Measurements from ENCODE around the gene BRSK2.

DNA sequence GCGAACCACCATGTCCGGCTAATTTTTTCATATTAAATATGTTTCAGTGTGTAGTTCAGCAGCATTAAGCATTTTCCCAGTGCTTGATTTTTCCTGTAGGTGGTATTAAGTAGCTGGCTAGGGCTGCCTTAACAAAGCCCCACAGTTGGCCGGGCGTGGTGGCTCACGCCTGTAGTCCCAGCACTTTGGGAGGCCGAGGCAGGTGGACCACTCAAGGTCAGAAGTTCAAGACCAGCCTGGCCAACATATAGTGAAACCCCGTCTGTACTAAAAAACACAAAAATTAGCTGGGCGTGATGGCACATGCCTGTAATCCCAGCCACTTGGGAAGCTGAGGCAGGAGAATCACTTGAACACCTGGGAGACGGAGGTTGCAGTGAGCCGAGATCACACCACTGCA, 46.8 kb upstream of the BRSK2 start:
- TF ChIP-seq, protein P1, sequence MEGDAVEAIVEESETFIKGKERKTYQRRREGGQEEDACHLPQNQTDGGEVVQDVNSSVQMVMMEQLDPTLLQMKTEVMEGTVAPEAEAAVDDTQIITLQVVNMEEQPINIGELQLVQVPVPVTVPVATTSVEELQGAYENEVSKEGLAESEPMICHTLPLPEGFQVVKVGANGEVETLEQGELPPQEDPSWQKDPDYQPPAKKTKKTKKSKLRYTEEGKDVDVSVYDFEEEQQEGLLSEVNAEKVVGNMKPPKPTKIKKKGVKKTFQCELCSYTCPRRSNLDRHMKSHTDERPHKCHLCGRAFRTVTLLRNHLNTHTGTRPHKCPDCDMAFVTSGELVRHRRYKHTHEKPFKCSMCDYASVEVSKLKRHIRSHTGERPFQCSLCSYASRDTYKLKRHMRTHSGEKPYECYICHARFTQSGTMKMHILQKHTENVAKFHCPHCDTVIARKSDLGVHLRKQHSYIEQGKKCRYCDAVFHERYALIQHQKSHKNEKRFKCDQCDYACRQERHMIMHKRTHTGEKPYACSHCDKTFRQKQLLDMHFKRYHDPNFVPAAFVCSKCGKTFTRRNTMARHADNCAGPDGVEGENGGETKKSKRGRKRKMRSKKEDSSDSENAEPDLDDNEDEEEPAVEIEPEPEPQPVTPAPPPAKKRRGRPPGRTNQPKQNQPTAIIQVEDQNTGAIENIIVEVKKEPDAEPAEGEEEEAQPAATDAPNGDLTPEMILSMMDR (IDR thresholded peaks at IDR 0.05), result no peak
- TF ChIP-seq POLR2A (IDR thresholded peaks at IDR 0.05), result no peak
